HEK293 (cell line): ENCODE data around the gene EZH1.
A peak's percentile ranks its signal among the peaks of the same experiment; 100 is the strongest.

Experiments used
- GLI4 ChIP-seq: fragments of 450-650 bp; formaldehyde crosslinking; IDR thresholded peaks from 2 replicates; pipeline ENCODE4 v1.5.1; 2016; ENCODE audit warnings: missing biosample characterization, missing genetic modification characterization
- GLIS1 ChIP-seq: fragments of 450-650 bp; formaldehyde crosslinking; IDR thresholded peaks from 2 replicates; pipeline ENCODE4 v1.5.1; 2016; ENCODE audit warnings: missing biosample characterization, missing genetic modification characterization
- MEIS1 ChIP-seq: sonication (generic); formaldehyde crosslinking; IDR thresholded peaks from 2 replicates; pipeline ENCODE4 v1.8.1; 2022; ENCODE audit warnings: missing genetic modification reagents, mild to moderate bottlenecking, borderline replicate concordance
- SCRT2 ChIP-seq: fragments of 450-650 bp; formaldehyde crosslinking; IDR thresholded peaks from 2 replicates; pipeline ENCODE4 v1.5.1; 2016; ENCODE audit warnings: missing biosample characterization, missing genetic modification characterization
- TCF7L2 ChIP-seq: IDR thresholded peaks from 2 replicates; pipeline ENCODE4 v1.6.1; 2011; ENCODE audit warnings: low read depth, mild to moderate bottlenecking, inconsistent platforms, low read length, moderate library complexity, borderline replicate concordance
- ZBTB1 ChIP-seq: fragments of 450-650 bp; formaldehyde crosslinking; IDR thresholded peaks from 2 replicates; pipeline ENCODE4 v1.5.1; 2016; ENCODE audit warnings: missing biosample characterization, missing genetic modification characterization
- ZFP41 ChIP-seq: fragments of 450-650 bp; formaldehyde crosslinking; IDR thresholded peaks from 2 replicates; pipeline ENCODE4 v1.5.1; 2016; ENCODE audit warnings: missing biosample characterization, missing genetic modification characterization, borderline replicate concordance
- ZNF133 ChIP-seq: fragments of 450-650 bp; formaldehyde crosslinking; IDR thresholded peaks from 2 replicates; pipeline ENCODE4 v1.5.1; 2016; ENCODE audit warnings: missing biosample characterization, missing genetic modification characterization
- ZNF571 ChIP-seq: fragments of 450-650 bp; formaldehyde crosslinking; IDR thresholded peaks from 2 replicates; pipeline ENCODE4 v1.5.0; 2017; ENCODE audit warnings: missing biosample characterization, missing genetic modification characterization
- ZNF585B ChIP-seq: fragments of 450-650 bp; formaldehyde crosslinking; IDR thresholded peaks from 2 replicates; pipeline ENCODE4 v1.5.1; 2016; ENCODE audit warnings: missing biosample characterization, missing genetic modification characterization
- ZNF777 ChIP-seq: fragments of 450-650 bp; formaldehyde crosslinking; IDR thresholded peaks from 2 replicates; pipeline ENCODE4 v1.5.1; 2017; ENCODE audit warnings: missing biosample characterization, missing genetic modification characterization, borderline replicate concordance
- ZNF830 ChIP-seq: fragments of 450-650 bp; IDR thresholded peaks from 2 replicates; pipeline ENCODE4 v1.5.0; 2018; ENCODE audit warnings: missing biosample characterization, missing genetic modification characterization, low read depth, mild to moderate bottlenecking, moderate library complexity
- ZSCAN30 ChIP-seq: fragments of 450-650 bp; IDR thresholded peaks from 2 replicates; pipeline ENCODE4 v1.5.1; 2018; ENCODE audit warnings: missing biosample characterization, mild to moderate bottlenecking, missing genetic modification characterization, moderate library complexity
- TF ChIP-seq, protein P1 (sequence below): fragments of 450-650 bp; formaldehyde crosslinking; IDR thresholded peaks from 2 replicates; pipeline ENCODE4 v1.5.1; 2016; ENCODE audit warnings: missing biosample characterization, missing genetic modification characterization
- TF ChIP-seq, protein P2 (sequence below): fragments of 450-650 bp; formaldehyde crosslinking; IDR thresholded peaks from 2 replicates; pipeline ENCODE4 v1.5.1; 2017; ENCODE audit warnings: missing biosample characterization, missing genetic modification characterization
- TF ChIP-seq, protein P3 (sequence below): sonication (generic); formaldehyde crosslinking; IDR thresholded peaks from 2 replicates; pipeline ENCODE4 v1.8.1; 2022; ENCODE audit warnings: mild to moderate bottlenecking, moderate library complexity, missing genetic modification reagents
- TF ChIP-seq, protein P4 (sequence below): fragments of 450-650 bp; formaldehyde crosslinking; IDR thresholded peaks from 2 replicates; pipeline ENCODE4 v1.5.1; 2017; ENCODE audit warnings: missing biosample characterization, missing genetic modification characterization
- TF ChIP-seq, protein P5 (sequence below): fragments of 450-650 bp; formaldehyde crosslinking; IDR thresholded peaks from 2 replicates; pipeline ENCODE4 v1.5.1; 2016; ENCODE audit warnings: missing biosample characterization, missing genetic modification characterization
- TF ChIP-seq, protein P6 (sequence below): fragments of 450-650 bp; formaldehyde crosslinking; IDR thresholded peaks from 2 replicates; pipeline ENCODE4; 2016; ENCODE audit warnings: missing biosample characterization, missing genetic modification characterization
- TF ChIP-seq, protein P7 (sequence below): fragments of 450-650 bp; formaldehyde crosslinking; IDR thresholded peaks from 2 replicates; pipeline ENCODE4 v1.5.1; 2016; ENCODE audit warnings: missing biosample characterization, missing genetic modification characterization
- TF ChIP-seq, protein P8 (sequence below): fragments of 450-650 bp; formaldehyde crosslinking; IDR thresholded peaks from 2 replicates; pipeline ENCODE4 v1.5.1; 2016; ENCODE audit warnings: missing biosample characterization, missing genetic modification characterization
- TF ChIP-seq, protein P9 (sequence below): fragments of 450-650 bp; formaldehyde crosslinking; IDR thresholded peaks from 2 replicates; pipeline ENCODE4 v1.5.1; 2016; ENCODE audit warnings: missing biosample characterization, missing genetic modification characterization

EZH1 gene

DNA sequence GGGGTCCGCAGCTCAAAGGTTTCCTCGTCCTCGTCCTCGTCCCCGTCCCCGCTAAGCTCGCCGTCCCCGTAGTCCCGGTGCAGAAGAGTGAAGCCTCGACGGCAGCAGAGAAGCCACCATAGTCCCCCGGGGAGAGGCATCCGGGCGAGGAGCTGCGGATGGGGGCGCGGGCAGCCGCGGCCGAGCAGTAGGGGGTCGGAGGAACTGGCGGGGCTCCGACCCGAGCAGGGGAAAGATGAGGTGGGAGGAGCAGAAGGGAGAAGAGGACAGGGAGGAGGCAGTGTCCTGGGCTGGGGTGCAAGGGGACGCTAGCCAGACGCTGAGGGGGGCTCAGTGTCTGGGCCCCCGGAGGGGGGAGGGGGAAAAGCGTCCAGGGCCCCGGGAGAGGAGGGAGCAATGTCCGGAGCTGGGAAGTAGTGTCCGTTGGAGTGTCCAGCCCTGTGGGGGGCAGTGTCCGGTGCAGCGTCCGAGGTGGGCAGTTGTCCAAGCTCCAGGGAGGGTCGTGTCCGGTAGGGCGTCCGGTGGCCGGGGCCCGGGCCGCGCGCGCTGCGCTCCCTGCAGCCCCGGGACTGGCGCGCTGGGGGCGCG, 68.3 kb downstream of the EZH1 start, which contains the start of gene PLEKHH3 (continued):
- TF ChIP-seq, protein P1, sequence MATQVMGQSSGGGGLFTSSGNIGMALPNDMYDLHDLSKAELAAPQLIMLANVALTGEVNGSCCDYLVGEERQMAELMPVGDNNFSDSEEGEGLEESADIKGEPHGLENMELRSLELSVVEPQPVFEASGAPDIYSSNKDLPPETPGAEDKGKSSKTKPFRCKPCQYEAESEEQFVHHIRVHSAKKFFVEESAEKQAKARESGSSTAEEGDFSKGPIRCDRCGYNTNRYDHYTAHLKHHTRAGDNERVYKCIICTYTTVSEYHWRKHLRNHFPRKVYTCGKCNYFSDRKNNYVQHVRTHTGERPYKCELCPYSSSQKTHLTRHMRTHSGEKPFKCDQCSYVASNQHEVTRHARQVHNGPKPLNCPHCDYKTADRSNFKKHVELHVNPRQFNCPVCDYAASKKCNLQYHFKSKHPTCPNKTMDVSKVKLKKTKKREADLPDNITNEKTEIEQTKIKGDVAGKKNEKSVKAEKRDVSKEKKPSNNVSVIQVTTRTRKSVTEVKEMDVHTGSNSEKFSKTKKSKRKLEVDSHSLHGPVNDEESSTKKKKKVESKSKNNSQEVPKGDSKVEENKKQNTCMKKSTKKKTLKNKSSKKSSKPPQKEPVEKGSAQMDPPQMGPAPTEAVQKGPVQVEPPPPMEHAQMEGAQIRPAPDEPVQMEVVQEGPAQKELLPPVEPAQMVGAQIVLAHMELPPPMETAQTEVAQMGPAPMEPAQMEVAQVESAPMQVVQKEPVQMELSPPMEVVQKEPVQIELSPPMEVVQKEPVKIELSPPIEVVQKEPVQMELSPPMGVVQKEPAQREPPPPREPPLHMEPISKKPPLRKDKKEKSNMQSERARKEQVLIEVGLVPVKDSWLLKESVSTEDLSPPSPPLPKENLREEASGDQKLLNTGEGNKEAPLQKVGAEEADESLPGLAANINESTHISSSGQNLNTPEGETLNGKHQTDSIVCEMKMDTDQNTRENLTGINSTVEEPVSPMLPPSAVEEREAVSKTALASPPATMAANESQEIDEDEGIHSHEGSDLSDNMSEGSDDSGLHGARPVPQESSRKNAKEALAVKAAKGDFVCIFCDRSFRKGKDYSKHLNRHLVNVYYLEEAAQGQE (tag by site-specific recombination) = no peak
- TF ChIP-seq, protein P2, sequence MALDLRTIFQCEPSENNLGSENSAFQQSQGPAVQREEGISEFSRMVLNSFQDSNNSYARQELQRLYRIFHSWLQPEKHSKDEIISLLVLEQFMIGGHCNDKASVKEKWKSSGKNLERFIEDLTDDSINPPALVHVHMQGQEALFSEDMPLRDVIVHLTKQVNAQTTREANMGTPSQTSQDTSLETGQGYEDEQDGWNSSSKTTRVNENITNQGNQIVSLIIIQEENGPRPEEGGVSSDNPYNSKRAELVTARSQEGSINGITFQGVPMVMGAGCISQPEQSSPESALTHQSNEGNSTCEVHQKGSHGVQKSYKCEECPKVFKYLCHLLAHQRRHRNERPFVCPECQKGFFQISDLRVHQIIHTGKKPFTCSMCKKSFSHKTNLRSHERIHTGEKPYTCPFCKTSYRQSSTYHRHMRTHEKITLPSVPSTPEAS (tag by site-specific recombination) = peak; percentile 35; the same call in 1 of the 2 replicates
- TF ChIP-seq, protein P3, sequence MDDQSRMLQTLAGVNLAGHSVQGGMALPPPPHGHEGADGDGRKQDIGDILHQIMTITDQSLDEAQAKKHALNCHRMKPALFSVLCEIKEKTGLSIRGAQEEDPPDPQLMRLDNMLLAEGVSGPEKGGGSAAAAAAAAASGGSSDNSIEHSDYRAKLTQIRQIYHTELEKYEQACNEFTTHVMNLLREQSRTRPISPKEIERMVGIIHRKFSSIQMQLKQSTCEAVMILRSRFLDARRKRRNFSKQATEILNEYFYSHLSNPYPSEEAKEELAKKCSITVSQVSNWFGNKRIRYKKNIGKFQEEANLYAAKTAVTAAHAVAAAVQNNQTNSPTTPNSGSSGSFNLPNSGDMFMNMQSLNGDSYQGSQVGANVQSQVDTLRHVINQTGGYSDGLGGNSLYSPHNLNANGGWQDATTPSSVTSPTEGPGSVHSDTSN = peak; percentile 22; the same call in 1 of the 2 replicates
- TF ChIP-seq TCF7L2 = no peak
- TF ChIP-seq ZNF585B (tag by site-specific recombination) = no peak
- TF ChIP-seq, protein P4, sequence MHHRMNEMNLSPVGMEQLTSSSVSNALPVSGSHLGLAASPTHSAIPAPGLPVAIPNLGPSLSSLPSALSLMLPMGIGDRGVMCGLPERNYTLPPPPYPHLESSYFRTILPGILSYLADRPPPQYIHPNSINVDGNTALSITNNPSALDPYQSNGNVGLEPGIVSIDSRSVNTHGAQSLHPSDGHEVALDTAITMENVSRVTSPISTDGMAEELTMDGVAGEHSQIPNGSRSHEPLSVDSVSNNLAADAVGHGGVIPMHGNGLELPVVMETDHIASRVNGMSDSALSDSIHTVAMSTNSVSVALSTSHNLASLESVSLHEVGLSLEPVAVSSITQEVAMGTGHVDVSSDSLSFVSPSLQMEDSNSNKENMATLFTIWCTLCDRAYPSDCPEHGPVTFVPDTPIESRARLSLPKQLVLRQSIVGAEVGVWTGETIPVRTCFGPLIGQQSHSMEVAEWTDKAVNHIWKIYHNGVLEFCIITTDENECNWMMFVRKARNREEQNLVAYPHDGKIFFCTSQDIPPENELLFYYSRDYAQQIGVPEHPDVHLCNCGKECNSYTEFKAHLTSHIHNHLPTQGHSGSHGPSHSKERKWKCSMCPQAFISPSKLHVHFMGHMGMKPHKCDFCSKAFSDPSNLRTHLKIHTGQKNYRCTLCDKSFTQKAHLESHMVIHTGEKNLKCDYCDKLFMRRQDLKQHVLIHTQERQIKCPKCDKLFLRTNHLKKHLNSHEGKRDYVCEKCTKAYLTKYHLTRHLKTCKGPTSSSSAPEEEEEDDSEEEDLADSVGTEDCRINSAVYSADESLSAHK (tag by site-specific recombination) = 0 out of 2 replicates have a peak, but pooled peaks have one; percentile 7
- TF ChIP-seq MEIS1 (CRISPR knock-in tag) = no peak
- no peak for TF ChIP-seq ZNF133 (tag by site-specific recombination)
- TF ChIP-seq, protein P5, sequence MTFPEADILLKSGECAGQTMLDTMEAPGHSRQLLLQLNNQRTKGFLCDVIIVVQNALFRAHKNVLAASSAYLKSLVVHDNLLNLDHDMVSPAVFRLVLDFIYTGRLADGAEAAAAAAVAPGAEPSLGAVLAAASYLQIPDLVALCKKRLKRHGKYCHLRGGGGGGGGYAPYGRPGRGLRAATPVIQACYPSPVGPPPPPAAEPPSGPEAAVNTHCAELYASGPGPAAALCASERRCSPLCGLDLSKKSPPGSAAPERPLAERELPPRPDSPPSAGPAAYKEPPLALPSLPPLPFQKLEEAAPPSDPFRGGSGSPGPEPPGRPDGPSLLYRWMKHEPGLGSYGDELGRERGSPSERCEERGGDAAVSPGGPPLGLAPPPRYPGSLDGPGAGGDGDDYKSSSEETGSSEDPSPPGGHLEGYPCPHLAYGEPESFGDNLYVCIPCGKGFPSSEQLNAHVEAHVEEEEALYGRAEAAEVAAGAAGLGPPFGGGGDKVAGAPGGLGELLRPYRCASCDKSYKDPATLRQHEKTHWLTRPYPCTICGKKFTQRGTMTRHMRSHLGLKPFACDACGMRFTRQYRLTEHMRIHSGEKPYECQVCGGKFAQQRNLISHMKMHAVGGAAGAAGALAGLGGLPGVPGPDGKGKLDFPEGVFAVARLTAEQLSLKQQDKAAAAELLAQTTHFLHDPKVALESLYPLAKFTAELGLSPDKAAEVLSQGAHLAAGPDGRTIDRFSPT (tag by site-specific recombination) = peak; percentile 85
- no peak for TF ChIP-seq ZNF830 (tag by site-specific recombination)
- TF ChIP-seq ZFP41 = no peak
- TF ChIP-seq GLIS1 = peak; percentile 94
- TF ChIP-seq, protein P6, sequence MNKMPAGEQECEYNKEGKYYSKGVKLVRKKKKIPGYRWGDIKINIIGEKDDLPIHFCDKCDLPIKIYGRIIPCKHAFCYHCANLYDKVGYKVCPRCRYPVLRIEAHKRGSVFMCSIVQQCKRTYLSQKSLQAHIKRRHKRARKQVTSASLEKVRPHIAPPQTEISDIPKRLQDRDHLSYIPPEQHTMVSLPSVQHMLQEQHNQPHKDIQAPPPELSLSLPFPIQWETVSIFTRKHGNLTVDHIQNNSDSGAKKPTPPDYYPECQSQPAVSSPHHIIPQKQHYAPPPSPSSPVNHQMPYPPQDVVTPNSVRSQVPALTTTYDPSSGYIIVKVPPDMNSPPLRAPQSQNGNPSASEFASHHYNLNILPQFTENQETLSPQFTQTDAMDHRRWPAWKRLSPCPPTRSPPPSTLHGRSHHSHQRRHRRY = no peak; the same call in 1 of the 2 replicates
- TF ChIP-seq, protein P7, sequence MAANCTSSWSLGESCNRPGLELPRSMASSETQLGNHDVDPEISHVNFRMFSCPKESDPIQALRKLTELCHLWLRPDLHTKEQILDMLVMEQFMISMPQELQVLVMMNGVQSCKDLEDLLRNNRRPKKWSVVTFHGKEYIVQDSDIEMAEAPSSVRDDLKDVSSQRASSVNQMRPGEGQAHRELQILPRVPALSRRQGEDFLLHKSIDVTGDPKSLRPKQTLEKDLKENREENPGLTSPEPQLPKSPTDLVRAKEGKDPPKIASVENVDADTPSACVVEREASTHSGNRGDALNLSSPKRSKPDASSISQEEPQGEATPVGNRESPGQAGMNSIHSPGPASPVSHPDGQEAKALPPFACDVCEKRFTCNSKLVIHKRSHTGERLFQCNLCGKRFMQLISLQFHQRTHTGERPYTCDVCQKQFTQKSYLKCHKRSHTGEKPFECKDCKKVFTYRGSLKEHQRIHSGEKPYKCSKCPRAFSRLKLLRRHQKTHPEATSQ (tag by site-specific recombination) = 0 out of 2 replicates have a peak, but pooled peaks have one; percentile 60
- no peak for TF ChIP-seq ZNF571 (tag by site-specific recombination)
- TF ChIP-seq, protein P8, sequence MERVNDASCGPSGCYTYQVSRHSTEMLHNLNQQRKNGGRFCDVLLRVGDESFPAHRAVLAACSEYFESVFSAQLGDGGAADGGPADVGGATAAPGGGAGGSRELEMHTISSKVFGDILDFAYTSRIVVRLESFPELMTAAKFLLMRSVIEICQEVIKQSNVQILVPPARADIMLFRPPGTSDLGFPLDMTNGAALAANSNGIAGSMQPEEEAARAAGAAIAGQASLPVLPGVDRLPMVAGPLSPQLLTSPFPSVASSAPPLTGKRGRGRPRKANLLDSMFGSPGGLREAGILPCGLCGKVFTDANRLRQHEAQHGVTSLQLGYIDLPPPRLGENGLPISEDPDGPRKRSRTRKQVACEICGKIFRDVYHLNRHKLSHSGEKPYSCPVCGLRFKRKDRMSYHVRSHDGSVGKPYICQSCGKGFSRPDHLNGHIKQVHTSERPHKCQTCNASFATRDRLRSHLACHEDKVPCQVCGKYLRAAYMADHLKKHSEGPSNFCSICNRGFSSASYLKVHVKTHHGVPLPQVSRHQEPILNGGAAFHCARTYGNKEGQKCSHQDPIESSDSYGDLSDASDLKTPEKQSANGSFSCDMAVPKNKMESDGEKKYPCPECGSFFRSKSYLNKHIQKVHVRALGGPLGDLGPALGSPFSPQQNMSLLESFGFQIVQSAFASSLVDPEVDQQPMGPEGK (tag by site-specific recombination) = peak; percentile 99
- peak; percentile 70; the same call in 1 of the 2 replicates for TF ChIP-seq ZNF777 (tag by site-specific recombination)
- TF ChIP-seq, protein P9, sequence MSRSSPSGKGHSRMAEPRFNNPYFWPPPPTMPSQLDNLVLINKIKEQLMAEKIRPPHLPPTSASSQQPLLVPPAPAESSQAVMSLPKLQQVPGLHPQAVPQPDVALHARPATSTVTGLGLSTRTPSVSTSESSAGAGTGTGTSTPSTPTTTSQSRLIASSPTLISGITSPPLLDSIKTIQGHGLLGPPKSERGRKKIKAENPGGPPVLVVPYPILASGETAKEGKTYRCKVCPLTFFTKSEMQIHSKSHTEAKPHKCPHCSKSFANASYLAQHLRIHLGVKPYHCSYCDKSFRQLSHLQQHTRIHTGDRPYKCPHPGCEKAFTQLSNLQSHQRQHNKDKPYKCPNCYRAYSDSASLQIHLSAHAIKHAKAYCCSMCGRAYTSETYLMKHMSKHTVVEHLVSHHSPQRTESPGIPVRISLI (tag by site-specific recombination) = no peak
- 0 out of 2 replicates have a peak, but pooled peaks have one; percentile 38 for TF ChIP-seq ZSCAN30 (tag by site-specific recombination)
- TF ChIP-seq GLI4 (tag by site-specific recombination) = 0 out of 2 replicates have a peak, but pooled peaks have one; percentile 43
- no peak for TF ChIP-seq ZBTB1 (tag by site-specific recombination)
- TF ChIP-seq SCRT2 (tag by site-specific recombination) = no peak
